AG04449 (cell line): ENCODE data around the gene SEMA4A.
A peak's percentile ranks its signal among the peaks of the same experiment; 100 is the strongest.
"Not testable (repeated sequence)": the region's sequence is repeated elsewhere in the genome, so short reads cannot be mapped to it uniquely, and the experiment has no call there.

Experiments
- CTCF ChIA-PET: fragments of 350-600 bp; formaldehyde crosslinking; extraction: SDS; loops from one replicate; lab custom pipeline; 2021; ENCODE audit warnings: antibody characterized with exemption; lab: Yijun Ruan, JAX
- POLR2A ChIA-PET: fragments of 400-600, 350-600 bp; formaldehyde crosslinking; extraction: SDS; loops from one replicate; lab custom pipeline; 2020; ENCODE audit warnings: antibody characterized with exemption, inconsistent platforms; lab: Yijun Ruan, JAX
- DNase-seq: peaks from one replicate; pipeline ENCODE4 v3.0.0-alpha.2; 2010; ENCODE audit warnings: low read depth, low spot score
- H3K4me3 ChIP-seq: 2 replicates; pipeline ENCODE4 v1.5.1; 2011; ENCODE audit warnings: low read depth, mild to moderate bottlenecking, control low read depth, low read length
- TF ChIP-seq, protein P1 (sequence below): IDR thresholded peaks from one replicate; pipeline ENCODE4 v1.5.1; 2011; ENCODE audit warnings: mild to moderate bottlenecking, moderate library complexity, low read length, control low read depth, inconsistent platforms; ENCODE audit not compliant: insufficient read depth; ENCODE audit errors: missing control alignments

The SEMA4A gene

DNA sequence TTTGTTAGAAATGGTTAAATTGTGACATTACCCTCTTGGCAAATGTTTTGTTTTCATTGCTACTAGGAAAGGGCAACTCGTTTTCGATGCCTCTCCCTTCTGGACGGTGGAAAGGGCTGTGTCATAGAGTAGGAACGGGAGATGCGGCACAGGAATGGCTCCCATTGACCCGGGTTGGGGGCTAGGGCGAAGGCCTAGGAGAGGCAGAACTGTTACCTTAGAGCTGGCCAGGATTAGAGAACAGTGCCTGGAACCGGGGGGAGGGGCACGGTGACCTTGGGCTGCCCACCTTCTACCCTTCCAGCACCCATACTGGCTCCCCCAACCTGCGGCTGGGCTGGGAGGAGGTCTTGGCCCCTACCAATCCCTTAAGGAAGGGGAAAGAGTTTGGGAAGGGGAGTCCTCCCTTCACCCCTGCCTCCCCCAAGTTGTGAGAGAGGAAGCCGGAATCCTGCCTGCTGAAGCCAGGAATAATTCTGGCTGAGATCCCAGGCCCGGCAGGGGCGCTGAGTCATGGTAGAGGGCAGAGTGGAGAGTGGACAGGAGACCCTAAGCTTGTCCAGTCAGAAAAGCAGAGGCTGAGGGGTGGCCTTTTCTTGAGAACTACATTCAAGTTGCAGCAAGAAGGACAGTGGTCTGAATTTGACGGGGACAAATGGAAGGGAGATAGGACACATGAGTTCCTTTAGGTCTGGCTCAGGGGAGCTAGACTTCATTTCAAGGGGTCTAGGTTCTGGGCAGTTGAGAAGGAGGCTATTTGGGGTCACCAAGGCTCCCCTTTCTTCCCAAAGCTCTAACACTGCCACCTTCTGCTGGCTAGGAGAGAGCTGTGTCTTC is 30.6 kb upstream of the SEMA4A start:
- TF ChIP-seq, protein P1, sequence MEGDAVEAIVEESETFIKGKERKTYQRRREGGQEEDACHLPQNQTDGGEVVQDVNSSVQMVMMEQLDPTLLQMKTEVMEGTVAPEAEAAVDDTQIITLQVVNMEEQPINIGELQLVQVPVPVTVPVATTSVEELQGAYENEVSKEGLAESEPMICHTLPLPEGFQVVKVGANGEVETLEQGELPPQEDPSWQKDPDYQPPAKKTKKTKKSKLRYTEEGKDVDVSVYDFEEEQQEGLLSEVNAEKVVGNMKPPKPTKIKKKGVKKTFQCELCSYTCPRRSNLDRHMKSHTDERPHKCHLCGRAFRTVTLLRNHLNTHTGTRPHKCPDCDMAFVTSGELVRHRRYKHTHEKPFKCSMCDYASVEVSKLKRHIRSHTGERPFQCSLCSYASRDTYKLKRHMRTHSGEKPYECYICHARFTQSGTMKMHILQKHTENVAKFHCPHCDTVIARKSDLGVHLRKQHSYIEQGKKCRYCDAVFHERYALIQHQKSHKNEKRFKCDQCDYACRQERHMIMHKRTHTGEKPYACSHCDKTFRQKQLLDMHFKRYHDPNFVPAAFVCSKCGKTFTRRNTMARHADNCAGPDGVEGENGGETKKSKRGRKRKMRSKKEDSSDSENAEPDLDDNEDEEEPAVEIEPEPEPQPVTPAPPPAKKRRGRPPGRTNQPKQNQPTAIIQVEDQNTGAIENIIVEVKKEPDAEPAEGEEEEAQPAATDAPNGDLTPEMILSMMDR = no peak
- H3K4me3 ChIP-seq = peak overlapping the region; percentile 50
- CTCF ChIA-PET = interaction anchor here (0.8 to 46.3 kb wide), 7 partner anchors 6 to 55 kb away, joined by 4 to 1837 read pairs (median 8); partner anchors contain the start of genes LMNA and MEX3A
- no peak for DNase-seq
- POLR2A ChIA-PET = interaction anchor here (0.9 to 2.0 kb wide), 7 partner anchors 8 to 90 kb away, joined by 3 to 31 read pairs (median 4); partner anchors contain the start of genes LMNA and PMF1

DNA sequence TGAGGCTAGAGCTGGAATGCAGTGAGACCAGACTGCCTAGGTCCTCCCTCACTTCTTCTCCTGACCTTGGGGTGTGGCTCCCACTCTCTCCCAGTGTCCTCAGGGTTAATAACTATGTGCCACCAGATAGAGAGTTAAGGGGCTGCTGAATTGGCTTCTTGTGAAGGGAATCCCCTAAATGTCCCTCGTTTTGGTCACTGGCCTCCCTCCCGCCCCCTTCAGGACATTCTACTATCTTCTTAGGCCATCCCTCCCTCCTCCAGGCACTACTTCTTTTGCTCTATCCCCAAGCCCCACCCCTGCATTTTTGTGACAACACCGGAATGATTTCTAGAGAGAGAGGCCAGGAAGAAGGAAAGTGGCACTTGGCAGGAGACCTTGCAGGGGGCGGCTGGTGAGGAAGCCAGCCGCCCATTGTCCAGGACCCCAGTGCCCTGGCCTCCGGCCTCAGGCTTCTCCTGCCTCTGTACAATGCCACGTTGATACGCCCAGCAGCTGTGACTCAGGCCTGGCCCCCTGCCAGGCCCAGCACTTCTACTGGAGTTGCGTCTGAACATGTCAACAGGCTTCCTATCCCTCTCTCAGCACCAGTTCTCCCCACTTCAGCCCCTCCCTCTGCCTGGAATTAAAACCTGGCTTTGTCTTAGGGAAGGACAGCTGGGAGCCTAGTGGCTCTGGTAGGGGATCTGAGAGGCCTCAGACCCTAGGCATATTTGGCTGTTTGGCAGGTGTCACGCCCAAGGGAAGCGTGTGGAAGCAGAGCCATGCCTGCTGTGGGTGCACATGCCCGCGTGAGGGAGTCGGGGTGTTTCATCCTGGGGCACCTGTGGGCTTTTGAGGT is 29.8 kb upstream of the SEMA4A start:
- ChIA-PET CTCF (interaction anchor here (0.8 to 46.3 kb wide), 7 partner anchors 5 to 56 kb away, joined by 4 to 1837 read pairs (median 8); partner anchors contain the start of genes LMNA and MEX3A), POLR2A (interaction anchor here (0.9 to 2.0 kb wide), 8 partner anchors 9 to 89 kb away, joined by 3 to 31 read pairs (median 4); partner anchors contain the start of genes LMNA and PMF1)
- DNase-seq = peak; percentile 89
- H3K4me3 ChIP-seq = peak overlapping the region; percentile 50
- TF ChIP-seq, protein P1 = peak; percentile 46

DNA sequence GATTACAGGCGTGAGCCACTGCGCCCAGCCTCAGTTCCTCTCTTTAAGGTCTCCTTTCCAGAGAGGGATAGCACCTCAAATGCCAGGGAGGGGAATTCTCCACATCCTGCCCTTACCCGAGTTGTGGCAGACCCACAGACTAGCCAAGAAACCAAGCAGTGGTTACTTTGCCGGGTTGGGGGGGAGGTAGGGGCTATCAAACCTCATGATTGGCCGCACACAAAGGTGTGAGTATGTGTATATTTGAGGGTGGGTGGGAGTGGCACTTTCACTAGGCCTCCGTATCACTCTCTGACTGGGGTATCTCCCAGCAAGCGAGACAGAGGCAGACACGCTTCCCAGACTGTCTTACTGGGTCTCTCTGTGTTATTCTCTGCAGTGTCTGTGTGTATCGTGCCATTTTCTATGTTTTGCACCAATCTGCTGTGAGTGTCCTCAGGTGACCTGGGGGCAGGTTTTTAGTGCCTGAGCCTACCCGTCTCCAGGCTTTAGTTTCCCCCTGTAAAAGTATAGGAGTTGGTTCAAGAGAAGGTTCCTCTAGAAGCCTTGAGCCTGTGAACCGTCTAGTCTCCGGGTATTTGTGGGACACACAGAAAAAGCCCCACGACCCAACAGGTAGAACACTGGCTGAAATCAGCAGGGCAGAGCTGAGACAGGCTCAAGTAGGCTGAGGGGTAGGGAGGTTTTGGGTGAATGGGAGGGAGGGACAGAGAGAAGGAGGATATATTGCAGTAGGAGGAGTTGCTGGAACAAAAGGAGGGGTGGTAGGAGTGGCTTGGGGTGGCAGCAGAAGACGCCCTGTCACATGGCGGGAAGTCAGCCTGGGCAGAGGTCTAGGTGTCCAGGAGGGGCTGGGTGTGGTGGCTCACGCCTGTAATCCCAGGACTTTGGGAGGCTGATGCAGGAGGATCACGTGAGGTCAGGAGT is 28.6 kb upstream of the SEMA4A start:
- CTCF ChIA-PET = interaction anchor here (1.8 to 46.3 kb wide), 4 partner anchors 8 to 29 kb away, joined by 8 to 1837 read pairs (median 88); partner anchors contain the start of genes LMNA and MEX3A
- POLR2A ChIA-PET = interaction anchor here (0.6 to 6.8 kb wide), 5 partner anchors 9 to 27 kb away, joined by 4 to 216 read pairs (median 47); partner anchors contain the start of gene LMNA
- TF ChIP-seq, protein P1 = no peak
- DNase-seq = no peak
- no peak overlapping the region; the same call in 1 of the 2 replicates for H3K4me3 ChIP-seq

DNA sequence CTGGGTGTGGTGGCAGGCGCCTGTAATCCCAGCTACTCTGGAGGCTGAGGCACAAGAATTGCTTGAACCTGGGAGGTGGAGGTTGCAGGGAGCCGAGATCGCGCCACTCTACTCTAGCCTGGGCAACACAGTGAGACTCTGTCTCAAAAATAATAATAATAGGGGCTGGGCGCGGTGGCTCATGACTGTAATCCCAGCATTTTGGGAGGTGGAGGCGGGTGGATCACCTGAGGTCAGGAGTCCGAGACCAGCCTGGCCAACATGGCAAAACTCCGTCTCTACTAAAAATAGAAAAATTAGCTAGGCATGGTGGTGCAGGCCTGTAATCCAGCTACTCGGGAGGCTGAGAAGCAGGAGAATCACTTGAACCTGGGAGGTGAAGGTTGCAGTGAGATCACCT is 27.8 kb upstream of the SEMA4A start:
- DNase-seq, H3K4me3 ChIP-seq: not testable (repeated sequence)
- POLR2A ChIA-PET = interaction anchor here (0.6 to 6.8 kb wide), 4 partner anchors 9 to 27 kb away, joined by 4 to 216 read pairs (median 54); partner anchors contain the start of gene LMNA
- CTCF ChIA-PET = interaction anchor here (0.9 to 46.3 kb wide), 4 partner anchors 8 to 99 kb away, joined by 3 to 1837 read pairs (median 88); partner anchors contain the start of genes LMNA and MEX3A

DNA sequence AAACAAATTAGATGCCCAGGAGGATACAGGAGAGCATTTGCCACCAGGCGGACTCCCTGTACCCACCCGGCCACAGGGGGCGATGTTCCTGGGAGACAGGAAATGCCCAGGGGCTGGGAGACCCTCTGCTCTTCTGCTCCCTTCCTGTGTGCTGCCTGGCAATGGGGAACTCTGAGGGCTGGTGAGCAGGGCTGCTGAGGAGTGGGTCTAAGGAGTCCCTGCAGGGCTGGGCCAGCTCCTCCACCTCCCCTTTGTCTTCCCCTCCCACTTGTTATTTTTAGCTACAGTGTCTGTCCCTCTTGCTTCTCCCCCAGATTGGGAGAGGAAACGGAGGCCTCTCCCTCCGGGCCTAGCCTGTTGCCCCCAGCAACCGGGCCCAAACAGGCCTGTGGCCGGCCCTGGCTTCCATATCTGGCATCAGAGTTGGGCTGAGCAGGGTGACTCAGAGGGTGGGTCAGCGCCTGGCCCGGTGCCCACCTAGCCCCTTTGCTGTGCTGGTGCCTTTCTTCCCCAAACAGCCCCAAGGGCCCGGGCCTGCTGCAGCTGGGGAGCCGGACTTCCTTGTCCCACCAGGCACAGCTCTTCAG is 27.2 kb upstream of the SEMA4A start:
- DNase-seq = peak; percentile 87
- CTCF ChIA-PET = interaction anchor here (0.9 to 46.3 kb wide), 4 partner anchors 9 to 99 kb away, joined by 3 to 1837 read pairs (median 88); partner anchors contain the start of genes LMNA and MEX3A
- POLR2A ChIA-PET = interaction anchor here (4.5 to 6.8 kb wide), 3 partner anchors 10 to 28 kb away, joined by 47 to 216 read pairs (median 62); partner anchors contain the start of gene LMNA
- TF ChIP-seq, protein P1 = peak; percentile 64
- H3K4me3 ChIP-seq = peak overlapping the region; percentile 48
